HepG2 (cell line): ENCODE data around the gene KIAA0319L. TPM values are rescaled to one million over a fixed set of nuclear protein-coding genes. Genes with fewer than 3 reads are reported as not detected.

ENCODE experiments used
- ATAC-seq: fragments of 200-7000 bp; cut with Tn5 transposase; 3 replicates; pipeline ENCODE4 v1.9.1; 2020; ENCODE audit warnings: mild to moderate bottlenecking, moderate library complexity
- BruUV-seq: library from RNA; stranded (reverse); fragments of 400-500 nt; replicated peaks from 2 replicates; lab custom pipeline; 2021; lab: Mats Ljungman, UMichigan
- CTCF ChIA-PET: fragments of 300-600 bp; formaldehyde crosslinking; extraction: SDS; loops from one replicate; lab custom pipeline; 2021; ENCODE audit warnings: low total read pairs, inconsistent platforms, low intra/inter-chr PET ratio; lab: Yijun Ruan, JAX
- POLR2A ChIA-PET: fragments of 350-600 bp; sonication (Branson Sonifier 250); formaldehyde crosslinking; loops from one replicate; lab custom pipeline; 2020; ENCODE audit warnings: antibody characterized with exemption, inconsistent platforms; lab: Yijun Ruan, JAX
- DNase-seq: peaks from one replicate; pipeline ENCODE4 v3.0.0-alpha.2; 2015; ENCODE audit warnings: low spot score
- FAIRE-seq: peaks from 3 replicates; lab custom pipeline; 2011; peaks lifted over from hg19 to GRCh38; lab: Jason Lieb, UNC
- H2AFZ ChIP-seq: one replicate; pipeline ENCODE4 v1.6.1; 2011; ENCODE audit warnings: low read length, inconsistent platforms
- H3K27ac ChIP-seq: fragments of 300-600 bp; 3 replicates; pipeline ENCODE4 v1.8.0; 2011; ENCODE audit warnings: mixed run types, mild to moderate bottlenecking, mixed read lengths, low read length, inconsistent platforms; ENCODE audit not compliant: insufficient read depth; ENCODE audit errors: extremely low read length
- H3K27me3 ChIP-seq, 2 experiments: fragments of 200-600 bp in 1 of 2; 2 replicates in 1 of 2; 3 replicates in 1 of 2; pipeline versions ENCODE4 v1.6.0 to v1.8.0; 2011; ENCODE audit warnings: low read length in 2 of 2, mild to moderate bottlenecking in 2 of 2, moderate library complexity in 2 of 2, inconsistent platforms in 1 of 2; ENCODE audit not compliant: insufficient read depth in 2 of 2, control insufficient read depth in 1 of 2
- H3K36me3 ChIP-seq, 2 experiments: fragments of 200-600 bp in 1 of 2; replicated peaks in 1 of 2; 2 replicates in 1 of 2; 3 replicates in 1 of 2; pipeline versions ENCODE4 v1.5.1 to v1.8.0; 2011; ENCODE audit warnings: low read length in 2 of 2, inconsistent platforms in 1 of 2; ENCODE audit not compliant: insufficient read depth in 2 of 2, control insufficient read depth in 1 of 2
- H3K4me1 ChIP-seq: 2 replicates; pipeline ENCODE4 v1.5.1; 2012; ENCODE audit warnings: low read length, inconsistent platforms; ENCODE audit not compliant: insufficient read depth
- H3K4me2 ChIP-seq: 2 replicates; pipeline ENCODE4 v1.6.0; 2011; ENCODE audit warnings: low read depth, low read length, inconsistent platforms
- H3K4me3 ChIP-seq, 3 experiments: fragments of 200-600 bp in 1 of 3; sonication (generic), shearing (Covaris generic) in 1 of 3; replicated peaks in 1 of 3; 2 replicates each; pipeline ENCODE4 v1.5.1; 2011 to 2016; ENCODE audit warnings: low read length in 3 of 3, inconsistent platforms in 2 of 3, low read depth in 2 of 3, mild to moderate bottlenecking in 2 of 3, control low read depth in 1 of 3, mixed read lengths in 1 of 3; ENCODE audit not compliant: insufficient read depth in 1 of 3
- H3K79me2 ChIP-seq: one replicate; pipeline ENCODE4 v1.6.1; 2011; ENCODE audit warnings: low read length, inconsistent platforms; ENCODE audit not compliant: insufficient read depth
- H3K9ac ChIP-seq: 2 replicates; pipeline ENCODE4 v1.6.0; 2011; ENCODE audit warnings: mild to moderate bottlenecking, low read depth, low read length, inconsistent platforms; ENCODE audit not compliant: insufficient read depth
- H3K9me3 ChIP-seq: 2 replicates; pipeline ENCODE4 v1.5.1; 2012; ENCODE audit warnings: mild to moderate bottlenecking, low read length
- H4K20me1 ChIP-seq: 2 replicates; pipeline ENCODE4 v1.6.0; 2011; ENCODE audit warnings: inconsistent platforms, mild to moderate bottlenecking, low read length, moderate library complexity; ENCODE audit not compliant: insufficient read depth
- FOXP1 ChIP-seq, 2 experiments: fragments of 450-650 bp in 1 of 2; IDR thresholded peaks; 2 replicates each; pipeline ENCODE4 v1.6.1; 2017 to 2018; ENCODE audit warnings: antibody characterized with exemption in 1 of 2
- KDM5A ChIP-seq: fragments of 200-600 bp; sonication (generic); IDR thresholded peaks from 2 replicates; pipeline ENCODE4 v1.7.0; 2018; ENCODE audit warnings: antibody characterized with exemption, mild to moderate bottlenecking, low read length, borderline replicate concordance
- MYNN ChIP-seq: sonication (generic); formaldehyde crosslinking; IDR thresholded peaks from 2 replicates; pipeline ENCODE4 v1.4.0; 2020; ENCODE audit warnings: mild to moderate bottlenecking, low read depth, missing genetic modification reagents
- PRPF4 ChIP-seq: fragments of 200-400 bp; formaldehyde crosslinking; IDR thresholded peaks from 2 replicates; pipeline ENCODE4 v1.6.1; 2016; ENCODE audit warnings: low read length, low read depth; ENCODE audit not compliant: poor library complexity, severe bottlenecking
- TBL1XR1 ChIP-seq: fragments of 150-350 bp; IDR thresholded peaks from 2 replicates; pipeline ENCODE4 v1.6.1; 2014; ENCODE audit warnings: borderline replicate concordance, low read length; ENCODE audit not compliant: partially characterized antibody
- ZNF160 ChIP-seq: sonication (generic); formaldehyde crosslinking; IDR thresholded peaks from 2 replicates; pipeline ENCODE4 v1.8.0; 2022; ENCODE audit warnings: mild to moderate bottlenecking, inconsistent platforms, missing genetic modification reagents
- ZNF234 ChIP-seq: sonication (generic); formaldehyde crosslinking; conservative IDR thresholded peaks from 2 replicates; pipeline ENCODE4 v1.5.1; 2020; ENCODE audit warnings: mild to moderate bottlenecking, missing genetic modification reagents
- ZNF24 ChIP-seq: fragments of 450-650 bp; IDR thresholded peaks from 2 replicates; pipeline ENCODE4 v1.6.1; 2017; ENCODE audit warnings: antibody characterized with exemption, mild to moderate bottlenecking
- ZNF264 ChIP-seq: sonication (generic); formaldehyde crosslinking; IDR thresholded peaks from 2 replicates; pipeline ENCODE4 v1.4.0; 2020; ENCODE audit warnings: missing genetic modification reagents
- ZNF343 ChIP-seq: sonication (generic); formaldehyde crosslinking; IDR thresholded peaks from 2 replicates; pipeline ENCODE4 v1.4.0; 2020; ENCODE audit warnings: mild to moderate bottlenecking, missing genetic modification reagents
- ZNF619 ChIP-seq: sonication (generic); formaldehyde crosslinking; IDR thresholded peaks from 2 replicates; pipeline ENCODE4 v1.4.0; 2020; ENCODE audit warnings: mild to moderate bottlenecking, missing genetic modification reagents
- ZSCAN25 ChIP-seq: sonication (generic); formaldehyde crosslinking; IDR thresholded peaks from 2 replicates; pipeline ENCODE4 v1.8.0; 2022; ENCODE audit warnings: mild to moderate bottlenecking, missing genetic modification reagents
- WGBS: methylation state at CpG from one replicate; pipeline ENCODE4 v1.1.6; 2017; ENCODE audit warnings: low lambda C conversion rate; 5-methylcytosine and 5-hydroxymethylcytosine counted together
- in situ Hi-C: cut with HindIII; loops from 2 replicates; pipeline ENCODE4 v1.10.0; 2017; ENCODE audit warnings: low pct_unique_long_range_greater_than_20kb; ENCODE audit not compliant: extremely low pct_ligation_motif_present
- intact Hi-C: fragments of 100-400 bp; cut with micrococcal nuclease; formaldehyde crosslinking; loops from one replicate; pipeline ENCODE4 v1.10.0; 2022; ENCODE audit not compliant: unreplicated experiment
- polyA plus RNA-seq, 8 experiments: library from polyadenylated mRNA; depleted of rRNA in 3 of 8; stranded (reverse) in 7 of 8; unstranded in 1 of 8; fragments of >200 nt; fragmentation: Illumina TruSeq in 4 of 8; extraction: Trizol in 4 of 8; gene quantifications; 2 replicates each; pipeline versions ENCODE4 v1.2.1 to v1.2.3, GENCODE V29; 2011 to 2016; ENCODE audit warnings: low read depth in 4 of 8, missing spikeins in 1 of 8, mixed read lengths in 1 of 8; ENCODE audit not compliant: insufficient read depth in 1 of 8
- total RNA-seq, 5 experiments: library from RNA; depleted of rRNA; stranded (reverse); fragments of >200 nt; fragmentation: Illumina TruSeq; extraction: Trizol; gene quantifications; 2 replicates each; pipeline ENCODE4 v1.2.3, GENCODE V29; 2016; ENCODE audit warnings: low read depth in 1 of 5
- TF ChIP-seq, protein P1 (sequence below): sonication (generic); formaldehyde crosslinking; IDR thresholded peaks from 2 replicates; pipeline ENCODE4 v1.8.1; 2022; ENCODE audit warnings: mild to moderate bottlenecking, missing genetic modification reagents
- TF ChIP-seq, protein P2 (sequence below): sonication (generic); formaldehyde crosslinking; IDR thresholded peaks from 2 replicates; pipeline ENCODE4 v1.4.0; 2020; ENCODE audit warnings: missing genetic modification reagents
- TF ChIP-seq, protein P3 (sequence below): sonication (generic); formaldehyde crosslinking; IDR thresholded peaks from 2 replicates; pipeline ENCODE4 v1.4.0; 2020; ENCODE audit warnings: missing genetic modification reagents, low read depth, mild to moderate bottlenecking, borderline replicate concordance

Gene KIAA0319L
- total and polyA plus RNA-seq, 2 of the 13 experiments (the other 11 are each of a cell fraction or from before 2014, with no cell fraction given) = 33.4 to 82.6 TPM

DNA sequence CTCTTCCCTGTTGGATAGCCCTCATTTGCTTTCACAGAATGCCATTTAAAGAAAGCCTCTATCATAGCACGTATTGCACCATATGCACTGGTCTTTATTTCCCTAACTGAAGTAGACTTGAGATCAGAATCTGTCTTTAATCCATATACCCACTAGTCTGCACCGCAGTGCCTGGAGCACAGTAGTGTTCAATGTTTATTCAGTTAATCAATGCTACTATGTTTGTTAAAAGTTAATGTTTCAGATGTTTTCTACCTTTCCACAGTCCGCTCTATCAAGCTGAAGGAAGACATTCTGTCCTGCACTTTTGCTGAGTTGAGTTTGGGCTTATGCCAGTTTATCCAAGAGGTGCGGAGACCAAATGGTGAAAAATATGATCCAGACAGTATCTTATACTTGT lies 149.5 kb downstream of the KIAA0319L start:
- H4K20me1 ChIP-seq = no peaks in the 10 kb centered on the region
- DNase-seq (no peak), FAIRE-seq (no peak), ATAC-seq (no peak)
- H3K79me2 ChIP-seq = no peaks in the 10 kb centered on the region
- no TSS peak for BruUV-seq
- in situ Hi-C loops = no loop called here
- no peaks in the 10 kb centered on the region for H3K4me1 ChIP-seq
- H3K27ac ChIP-seq = no peak overlapping the region
- WGBS = 96% methylated on average over 4 of the region's 4 CpGs
- intact Hi-C loops = no loop called here
- no peak overlapping the region for H3K4me2 ChIP-seq
- H3K4me3 ChIP-seq = no peak overlapping the region
- H3K9ac ChIP-seq = no peak overlapping the region
- H2AFZ ChIP-seq = no peak overlapping the region
- CTCF ChIA-PET = no interaction called here
- TF ChIP-seq MYNN (CRISPR knock-in tag) (no peak), FOXP1 (IDR thresholded peaks at IDR 0.05) (no peak), FOXP1 (CRISPR knock-in tag; IDR thresholded peaks at IDR 0.05) (no peak), KDM5A (no peak), TBL1XR1 (no peak), ZNF160 (no peak), ZNF343 (CRISPR knock-in tag) (no peak), ZNF619 (CRISPR knock-in tag) (no peak), PRPF4 (no peak), ZNF234 (CRISPR knock-in tag) (no peak), ZNF24 (no peak), ZSCAN25 (CRISPR knock-in tag) (no peak), ZNF264 (CRISPR knock-in tag) (no peak)
- TF ChIP-seq, protein P1, sequence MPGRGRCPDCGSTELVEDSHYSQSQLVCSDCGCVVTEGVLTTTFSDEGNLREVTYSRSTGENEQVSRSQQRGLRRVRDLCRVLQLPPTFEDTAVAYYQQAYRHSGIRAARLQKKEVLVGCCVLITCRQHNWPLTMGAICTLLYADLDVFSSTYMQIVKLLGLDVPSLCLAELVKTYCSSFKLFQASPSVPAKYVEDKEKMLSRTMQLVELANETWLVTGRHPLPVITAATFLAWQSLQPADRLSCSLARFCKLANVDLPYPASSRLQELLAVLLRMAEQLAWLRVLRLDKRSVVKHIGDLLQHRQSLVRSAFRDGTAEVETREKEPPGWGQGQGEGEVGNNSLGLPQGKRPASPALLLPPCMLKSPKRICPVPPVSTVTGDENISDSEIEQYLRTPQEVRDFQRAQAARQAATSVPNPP (CRISPR knock-in tag) = no peak
- TF ChIP-seq, protein P2, sequence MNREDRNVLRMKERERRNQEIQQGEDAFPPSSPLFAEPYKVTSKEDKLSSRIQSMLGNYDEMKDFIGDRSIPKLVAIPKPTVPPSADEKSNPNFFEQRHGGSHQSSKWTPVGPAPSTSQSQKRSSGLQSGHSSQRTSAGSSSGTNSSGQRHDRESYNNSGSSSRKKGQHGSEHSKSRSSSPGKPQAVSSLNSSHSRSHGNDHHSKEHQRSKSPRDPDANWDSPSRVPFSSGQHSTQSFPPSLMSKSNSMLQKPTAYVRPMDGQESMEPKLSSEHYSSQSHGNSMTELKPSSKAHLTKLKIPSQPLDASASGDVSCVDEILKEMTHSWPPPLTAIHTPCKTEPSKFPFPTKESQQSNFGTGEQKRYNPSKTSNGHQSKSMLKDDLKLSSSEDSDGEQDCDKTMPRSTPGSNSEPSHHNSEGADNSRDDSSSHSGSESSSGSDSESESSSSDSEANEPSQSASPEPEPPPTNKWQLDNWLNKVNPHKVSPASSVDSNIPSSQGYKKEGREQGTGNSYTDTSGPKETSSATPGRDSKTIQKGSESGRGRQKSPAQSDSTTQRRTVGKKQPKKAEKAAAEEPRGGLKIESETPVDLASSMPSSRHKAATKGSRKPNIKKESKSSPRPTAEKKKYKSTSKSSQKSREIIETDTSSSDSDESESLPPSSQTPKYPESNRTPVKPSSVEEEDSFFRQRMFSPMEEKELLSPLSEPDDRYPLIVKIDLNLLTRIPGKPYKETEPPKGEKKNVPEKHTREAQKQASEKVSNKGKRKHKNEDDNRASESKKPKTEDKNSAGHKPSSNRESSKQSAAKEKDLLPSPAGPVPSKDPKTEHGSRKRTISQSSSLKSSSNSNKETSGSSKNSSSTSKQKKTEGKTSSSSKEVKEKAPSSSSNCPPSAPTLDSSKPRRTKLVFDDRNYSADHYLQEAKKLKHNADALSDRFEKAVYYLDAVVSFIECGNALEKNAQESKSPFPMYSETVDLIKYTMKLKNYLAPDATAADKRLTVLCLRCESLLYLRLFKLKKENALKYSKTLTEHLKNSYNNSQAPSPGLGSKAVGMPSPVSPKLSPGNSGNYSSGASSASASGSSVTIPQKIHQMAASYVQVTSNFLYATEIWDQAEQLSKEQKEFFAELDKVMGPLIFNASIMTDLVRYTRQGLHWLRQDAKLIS (CRISPR knock-in tag) = no peak
- TF ChIP-seq, protein P3, sequence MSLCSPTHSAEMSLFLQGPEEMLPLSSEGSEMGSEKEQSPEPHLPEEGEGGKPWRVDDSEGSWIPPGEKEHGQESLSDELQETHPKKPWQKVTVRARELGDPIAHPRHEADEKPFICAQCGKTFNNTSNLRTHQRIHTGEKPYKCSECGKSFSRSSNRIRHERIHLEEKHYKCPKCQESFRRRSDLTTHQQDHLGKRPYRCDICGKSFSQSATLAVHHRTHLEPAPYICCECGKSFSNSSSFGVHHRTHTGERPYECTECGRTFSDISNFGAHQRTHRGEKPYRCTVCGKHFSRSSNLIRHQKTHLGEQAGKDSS (CRISPR knock-in tag) = no peak
- H3K9me3 ChIP-seq = no peaks in the 10 kb centered on the region
- H3K36me3 ChIP-seq = peaks cover 8 to 41% of the 10 kb centered on the region in 2 experiments
- POLR2A ChIA-PET = no interaction called here
- no peaks in the 10 kb centered on the region for H3K27me3 ChIP-seq
